Panc1 (cell line): Measurements from ENCODE around the gene HOTAIR. TPM values are rescaled to one million over a fixed set of nuclear protein-coding genes. Genes with fewer than 3 reads are reported as not detected.

Experiments used
- ATAC-seq: fragments of 200-7000 bp; cut with Tn5 transposase; 2 replicates; pipeline ENCODE4 v1.9.1; 2020; ENCODE audit warnings: mild to moderate bottlenecking, moderate library complexity
- BruUV-seq: library from RNA; stranded (reverse); fragments of 400-500 nt; replicated peaks from 2 replicates; lab custom pipeline; 2021; lab: Mats Ljungman, UMichigan
- CTCF ChIA-PET: fragments of 300-600 bp; sonication (Branson Sonifier 250); formaldehyde crosslinking; loops from one replicate; lab custom pipeline; 2022; ENCODE audit warnings: antibody characterized with exemption; lab: Charles Lee
- POLR2A ChIA-PET: fragments of 300-600 bp; sonication (Branson Sonifier 250); formaldehyde crosslinking; loops from one replicate; lab custom pipeline; 2022; ENCODE audit warnings: antibody characterized with exemption; lab: Charles Lee
- DNase-seq: peaks from one replicate; pipeline ENCODE4 v3.0.0-alpha.2; 2010; ENCODE audit warnings: low read depth, low spot score
- H3K27ac ChIP-seq: 2 replicates; pipeline ENCODE4 v1.5.1; 2011; ENCODE audit warnings: mild to moderate bottlenecking, low read length, inconsistent platforms
- H3K27me3 ChIP-seq: fragments of 200-500 bp; sonication (Bioruptor generic); 2 replicates; pipeline ENCODE4 v1.6.0; 2014; ENCODE audit warnings: low read length, inconsistent platforms; ENCODE audit not compliant: control insufficient read depth, insufficient read depth
- H3K36me3 ChIP-seq: fragments of 200-500 bp; sonication (Bioruptor generic); 2 replicates; pipeline ENCODE4 v1.5.1; 2014; ENCODE audit warnings: inconsistent platforms, mild to moderate bottlenecking, low read length, moderate library complexity; ENCODE audit not compliant: control insufficient read depth, insufficient read depth
- H3K4me1 ChIP-seq: 2 replicates; pipeline ENCODE4 v1.5.1; 2011; ENCODE audit warnings: inconsistent platforms, mild to moderate bottlenecking, low read length, moderate library complexity; ENCODE audit not compliant: control insufficient read depth, insufficient read depth
- H3K4me3 ChIP-seq, 2 experiments: 2 replicates each; pipeline ENCODE4 v1.5.1; 2011 to 2012; ENCODE audit warnings: low read depth in 2 of 2, low read length in 2 of 2, mild to moderate bottlenecking in 2 of 2, inconsistent platforms in 1 of 2, moderate library complexity in 1 of 2
- H3K9me3 ChIP-seq: fragments of 200-500 bp; sonication (Bioruptor generic); 2 replicates; pipeline ENCODE4 v1.5.1; 2014; ENCODE audit warnings: low read depth, mild to moderate bottlenecking, inconsistent platforms, low read length, moderate library complexity; ENCODE audit not compliant: control insufficient read depth, insufficient read depth
- POLR2AphosphoS5 ChIP-seq: IDR thresholded peaks from 2 replicates; pipeline ENCODE4 v1.6.1; 2012; ENCODE audit warnings: mild to moderate bottlenecking, low read depth, low read length, moderate library complexity
- SIN3A ChIP-seq: IDR thresholded peaks from 2 replicates; pipeline ENCODE4 v1.6.1; 2012; ENCODE audit warnings: low read depth, mild to moderate bottlenecking, low read length, moderate library complexity, borderline replicate concordance; ENCODE audit not compliant: insufficient read depth
- TCF7L2 ChIP-seq: IDR thresholded peaks from 2 replicates; pipeline ENCODE4 v1.6.1; 2011; ENCODE audit warnings: mild to moderate bottlenecking, low read depth, low read length, inconsistent platforms
- in situ Hi-C: cut with HindIII; loops from 2 replicates; pipeline ENCODE4 v1.10.0; 2016; ENCODE audit warnings: low sequenced_read_pairs, low pct_unique_long_range_greater_than_20kb
- intact Hi-C: fragments of 100-400 bp; cut with micrococcal nuclease; formaldehyde crosslinking; loops from one replicate; pipeline ENCODE4 v1.10.0; 2022; ENCODE audit not compliant: unreplicated experiment
- total RNA-seq: library from RNA; stranded (reverse); gene quantifications from one replicate; pipeline ENCODE4 v1.2.1, GENCODE V29; 2021; ENCODE audit not compliant: unreplicated experiment
- TF ChIP-seq, protein P1 (sequence below), 2 experiments: IDR thresholded peaks; 2 replicates each; pipeline ENCODE4 v1.6.1; 2011 to 2012; ENCODE audit warnings: low read depth in 2 of 2, control low read depth in 1 of 2, low read length in 1 of 2, mild to moderate bottlenecking in 1 of 2, moderate library complexity in 1 of 2; ENCODE audit not compliant: insufficient read depth in 1 of 2
- TF ChIP-seq, protein P2 (sequence below): fragments of 450-650 bp; IDR thresholded peaks from 2 replicates; pipeline ENCODE4 v1.5.1; 2017; ENCODE audit warnings: mild to moderate bottlenecking

The HOTAIR gene
- total RNA-seq, 1 experiment from 2014 or later = 31.7 TPM

DNA sequence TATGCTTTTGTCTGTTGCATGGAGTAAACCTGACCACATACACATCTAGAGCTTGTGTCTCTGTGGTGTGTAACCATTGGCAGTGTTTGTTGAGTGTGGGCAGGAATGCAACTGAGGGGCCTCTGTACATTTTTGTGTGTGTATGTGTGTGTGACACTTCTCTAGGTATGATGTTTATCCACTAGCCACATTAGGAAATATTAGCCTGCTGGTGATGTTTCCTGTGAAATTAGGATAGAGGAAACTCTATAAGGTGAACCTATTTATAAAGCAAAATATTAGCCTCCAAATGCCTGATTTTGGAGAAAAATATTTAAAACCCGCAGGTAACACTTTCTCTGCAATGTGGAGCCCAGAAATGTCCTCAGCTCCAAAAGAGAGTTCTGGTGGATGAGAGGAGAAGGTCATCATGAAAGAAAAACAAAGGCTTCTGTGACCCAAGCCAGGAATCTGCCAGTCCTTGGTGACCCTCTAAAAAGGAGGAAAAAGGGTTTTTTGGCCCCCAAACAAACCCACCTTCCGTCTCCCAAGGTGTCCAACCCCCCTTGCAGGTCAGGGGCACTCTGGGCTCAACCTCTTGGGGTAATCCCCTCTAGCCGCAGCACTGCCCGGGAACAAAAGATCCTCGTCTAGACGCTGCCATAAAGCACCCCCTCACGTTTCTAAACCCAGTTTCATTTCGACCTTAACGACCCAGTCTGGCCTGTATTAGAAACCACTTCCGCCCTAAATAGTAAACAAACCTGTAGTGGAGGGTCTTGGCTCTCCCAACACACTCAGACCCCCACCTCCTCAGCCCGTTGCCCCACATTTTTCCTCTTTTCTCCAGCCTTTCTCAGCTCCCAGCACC lies 3.1 kb upstream of the HOTAIR start:
- Histone ChIP-seq H3K4me3 (peak overlapping the region; percentile 1 to 85; a peak in 3 of 4 replicates), H3K4me1 (peaks cover 56% of the 10 kb centered on the region), H3K27me3 (no peaks in the 10 kb centered on the region), H3K9me3 (no peaks in the 10 kb centered on the region), H3K27ac (peak overlapping the region; percentile 100), H3K36me3 (no peaks in the 10 kb centered on the region)
- no peak for ATAC-seq
- TF ChIP-seq SIN3A = no peak
- TF ChIP-seq POLR2AphosphoS5 = peak; percentile 4; the same call in 1 of the 2 replicates
- no peak for DNase-seq
- intact Hi-C loops = no loop called here
- no TSS peak for BruUV-seq
- ChIA-PET CTCF (no interaction called here), POLR2A (interaction anchor here (0.6 kb wide), 2 partner anchors 39 to 172 kb away, joined by 6 to 9 read pairs; partner anchors contain the start of gene HOXC13)
- in situ Hi-C loops = no loop called here

DNA sequence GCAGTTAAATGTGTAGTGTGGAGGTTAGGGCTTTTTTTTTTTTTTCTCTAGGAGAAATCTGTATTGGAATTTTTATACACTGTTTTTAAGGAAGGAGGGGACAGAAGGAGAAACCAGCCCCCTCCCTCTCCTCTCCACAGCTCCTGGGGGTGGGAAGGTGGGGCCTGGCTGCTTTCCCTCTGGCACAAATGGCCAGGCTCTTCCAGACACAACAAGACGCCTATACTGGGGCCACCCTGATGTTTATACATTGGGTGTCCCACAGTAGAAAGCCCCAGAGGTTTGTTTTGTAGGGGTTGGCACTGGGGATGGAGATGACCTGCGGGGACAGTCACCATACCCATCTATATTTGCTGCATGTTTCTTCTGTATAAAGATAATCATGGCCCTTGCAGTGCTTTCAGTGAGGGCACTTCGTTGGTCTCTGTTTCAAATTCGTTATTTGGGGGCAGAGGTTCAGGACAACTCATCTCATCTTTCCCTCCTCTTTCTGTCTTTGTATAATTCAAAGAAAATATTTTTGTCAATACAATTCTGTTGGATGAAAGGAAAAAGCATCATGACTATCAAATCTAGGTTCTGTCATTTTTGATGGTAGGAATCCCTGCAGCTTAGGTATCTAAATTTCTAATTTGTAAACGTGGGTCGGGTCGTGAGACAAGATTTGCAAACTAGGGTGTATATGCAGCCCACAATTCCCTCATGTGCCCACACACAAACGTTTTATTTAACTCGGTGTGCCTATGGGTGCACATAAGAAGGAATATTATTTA lies 2.3 kb upstream of the HOTAIR start:
- in situ Hi-C loops = no loop called here
- peaks cover 63% of the 10 kb centered on the region for H3K4me1 ChIP-seq
- H3K4me3 ChIP-seq = peak overlapping the region; percentile 77 to 85; a peak in 3 of 4 replicates
- H3K9me3 ChIP-seq = no peaks in the 10 kb centered on the region
- no peaks in the 10 kb centered on the region for H3K36me3 ChIP-seq
- ChIA-PET POLR2A (interaction anchor here (0.6 to 1.1 kb wide), 3 partner anchors 23 to 270 kb away, joined by 4 to 9 read pairs (median 8); partner anchors contain the start of genes HOXC13 and HOXC9), CTCF (interaction anchor here (0.7 to 1.0 kb wide), 2 partner anchors 147 to 220 kb away, joined by 3 to 5 read pairs; no protein-coding TSS in a partner anchor)
- no TSS peak for BruUV-seq
- TF ChIP-seq TCF7L2 = no peak
- no peak for DNase-seq
- H3K27ac ChIP-seq = peak overlapping the region; percentile 100
- no peaks in the 10 kb centered on the region for H3K27me3 ChIP-seq
- intact Hi-C loops = no loop called here
- no peak for ATAC-seq

DNA sequence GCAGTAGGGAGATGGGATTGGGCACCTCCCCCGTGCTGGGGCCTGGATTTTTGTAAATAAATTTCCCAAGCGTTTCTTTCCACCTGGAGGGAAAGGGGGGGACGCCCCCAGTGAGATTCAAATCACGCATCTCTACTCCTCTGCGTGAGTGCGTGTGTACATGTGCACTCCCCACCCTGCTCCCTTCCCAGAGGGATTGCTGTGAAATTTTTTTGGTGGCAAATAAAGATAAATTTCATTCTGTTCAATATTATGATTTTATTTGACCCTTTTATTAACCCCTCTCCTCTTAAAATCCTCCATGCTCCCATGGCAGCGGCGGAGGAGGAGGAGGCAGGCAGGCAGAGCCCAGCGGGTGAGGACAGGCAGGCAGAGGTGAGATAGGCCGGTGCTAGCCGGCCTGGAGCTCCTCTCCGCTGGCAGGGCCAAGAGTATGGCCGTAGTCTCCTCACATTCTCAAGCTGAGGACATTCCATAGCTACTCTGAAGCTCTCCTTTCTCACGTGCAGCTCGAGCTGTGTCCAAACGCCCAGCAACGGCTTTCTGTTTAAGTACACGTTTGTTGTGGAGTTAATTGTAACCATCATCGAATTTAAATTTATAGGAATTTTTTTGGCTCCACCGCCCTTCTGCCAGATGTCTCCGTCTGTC lies 1.5 kb upstream of the HOTAIR start:
- ATAC-seq (no peak; the same call in 1 of the 2 replicates), DNase-seq (no peak)
- in situ Hi-C loops = no loop called here
- peaks cover 68% of the 10 kb centered on the region for H3K4me1 ChIP-seq
- H3K9me3 ChIP-seq = no peaks in the 10 kb centered on the region
- POLR2A ChIA-PET = interaction anchor here (0.5 to 1.1 kb wide), 4 partner anchors 24 to 311 kb away, joined by 3 to 8 read pairs (median 5); partner anchors contain the start of gene HOXC9
- no peaks in the 10 kb centered on the region for H3K36me3 ChIP-seq
- H3K4me3 ChIP-seq = peak overlapping the region; percentile 77 to 85
- H3K27me3 ChIP-seq = no peaks in the 10 kb centered on the region
- intact Hi-C loops = no loop called here
- TF ChIP-seq, protein P1, sequence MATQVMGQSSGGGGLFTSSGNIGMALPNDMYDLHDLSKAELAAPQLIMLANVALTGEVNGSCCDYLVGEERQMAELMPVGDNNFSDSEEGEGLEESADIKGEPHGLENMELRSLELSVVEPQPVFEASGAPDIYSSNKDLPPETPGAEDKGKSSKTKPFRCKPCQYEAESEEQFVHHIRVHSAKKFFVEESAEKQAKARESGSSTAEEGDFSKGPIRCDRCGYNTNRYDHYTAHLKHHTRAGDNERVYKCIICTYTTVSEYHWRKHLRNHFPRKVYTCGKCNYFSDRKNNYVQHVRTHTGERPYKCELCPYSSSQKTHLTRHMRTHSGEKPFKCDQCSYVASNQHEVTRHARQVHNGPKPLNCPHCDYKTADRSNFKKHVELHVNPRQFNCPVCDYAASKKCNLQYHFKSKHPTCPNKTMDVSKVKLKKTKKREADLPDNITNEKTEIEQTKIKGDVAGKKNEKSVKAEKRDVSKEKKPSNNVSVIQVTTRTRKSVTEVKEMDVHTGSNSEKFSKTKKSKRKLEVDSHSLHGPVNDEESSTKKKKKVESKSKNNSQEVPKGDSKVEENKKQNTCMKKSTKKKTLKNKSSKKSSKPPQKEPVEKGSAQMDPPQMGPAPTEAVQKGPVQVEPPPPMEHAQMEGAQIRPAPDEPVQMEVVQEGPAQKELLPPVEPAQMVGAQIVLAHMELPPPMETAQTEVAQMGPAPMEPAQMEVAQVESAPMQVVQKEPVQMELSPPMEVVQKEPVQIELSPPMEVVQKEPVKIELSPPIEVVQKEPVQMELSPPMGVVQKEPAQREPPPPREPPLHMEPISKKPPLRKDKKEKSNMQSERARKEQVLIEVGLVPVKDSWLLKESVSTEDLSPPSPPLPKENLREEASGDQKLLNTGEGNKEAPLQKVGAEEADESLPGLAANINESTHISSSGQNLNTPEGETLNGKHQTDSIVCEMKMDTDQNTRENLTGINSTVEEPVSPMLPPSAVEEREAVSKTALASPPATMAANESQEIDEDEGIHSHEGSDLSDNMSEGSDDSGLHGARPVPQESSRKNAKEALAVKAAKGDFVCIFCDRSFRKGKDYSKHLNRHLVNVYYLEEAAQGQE (IDR thresholded peaks at IDR 0.05; ENCODE audit: insufficient read depth in 1 of 2, low read depth in 2 of 2, low read length in 1 of 2) = no peak
- TF ChIP-seq, protein P2, sequence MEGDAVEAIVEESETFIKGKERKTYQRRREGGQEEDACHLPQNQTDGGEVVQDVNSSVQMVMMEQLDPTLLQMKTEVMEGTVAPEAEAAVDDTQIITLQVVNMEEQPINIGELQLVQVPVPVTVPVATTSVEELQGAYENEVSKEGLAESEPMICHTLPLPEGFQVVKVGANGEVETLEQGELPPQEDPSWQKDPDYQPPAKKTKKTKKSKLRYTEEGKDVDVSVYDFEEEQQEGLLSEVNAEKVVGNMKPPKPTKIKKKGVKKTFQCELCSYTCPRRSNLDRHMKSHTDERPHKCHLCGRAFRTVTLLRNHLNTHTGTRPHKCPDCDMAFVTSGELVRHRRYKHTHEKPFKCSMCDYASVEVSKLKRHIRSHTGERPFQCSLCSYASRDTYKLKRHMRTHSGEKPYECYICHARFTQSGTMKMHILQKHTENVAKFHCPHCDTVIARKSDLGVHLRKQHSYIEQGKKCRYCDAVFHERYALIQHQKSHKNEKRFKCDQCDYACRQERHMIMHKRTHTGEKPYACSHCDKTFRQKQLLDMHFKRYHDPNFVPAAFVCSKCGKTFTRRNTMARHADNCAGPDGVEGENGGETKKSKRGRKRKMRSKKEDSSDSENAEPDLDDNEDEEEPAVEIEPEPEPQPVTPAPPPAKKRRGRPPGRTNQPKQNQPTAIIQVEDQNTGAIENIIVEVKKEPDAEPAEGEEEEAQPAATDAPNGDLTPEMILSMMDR = no peak
- TF ChIP-seq TCF7L2 = no peak
- TF ChIP-seq SIN3A = no peak
- no peak for TF ChIP-seq POLR2AphosphoS5
- peak overlapping the region; percentile 100 for H3K27ac ChIP-seq
- no TSS peak for BruUV-seq
- CTCF ChIA-PET = interaction anchor here (0.5 to 1.0 kb wide), 3 partner anchors 146 to 227 kb away, joined by 3 to 5 read pairs (median 4); no protein-coding TSS in a partner anchor
